NCI-H1436 (cell line): ENCODE measurements around the gene ZNF276.
"Not testable (repeated sequence)": the region's sequence is repeated elsewhere in the genome, so short reads cannot be mapped to it uniquely, and the experiment has no call there.

Experiments
- DNase-seq: peaks from one replicate; lab custom pipeline; 2025; lab: John Stamatoyannopoulos, UW

ZNF276 gene

GRCh38 chr16:89738538-89739317, 17.4 kb downstream of the ZNF276 start:
- DNase-seq: no peak

DNA sequence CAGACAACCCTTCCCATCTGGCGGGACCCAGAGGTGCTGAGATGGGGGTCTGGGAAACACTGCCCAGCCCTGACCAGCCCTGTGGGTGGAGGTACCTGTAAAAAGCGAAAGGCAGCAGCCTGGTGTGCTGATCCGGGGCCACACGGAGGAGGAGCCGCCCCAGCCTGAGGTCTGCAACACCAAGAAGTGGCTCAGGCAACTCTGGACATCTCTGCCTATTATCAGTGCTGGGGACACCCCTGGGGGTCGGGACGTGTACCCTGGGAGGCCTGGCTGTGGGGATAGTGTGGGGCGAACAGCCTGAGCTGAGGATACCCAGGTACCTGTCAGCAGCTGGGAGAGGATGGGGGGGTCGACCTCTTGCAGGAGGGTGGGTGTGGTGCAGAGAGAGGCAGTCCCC, 18.0 kb downstream of the ZNF276 start:
- DNase-seq: no peak

DNA sequence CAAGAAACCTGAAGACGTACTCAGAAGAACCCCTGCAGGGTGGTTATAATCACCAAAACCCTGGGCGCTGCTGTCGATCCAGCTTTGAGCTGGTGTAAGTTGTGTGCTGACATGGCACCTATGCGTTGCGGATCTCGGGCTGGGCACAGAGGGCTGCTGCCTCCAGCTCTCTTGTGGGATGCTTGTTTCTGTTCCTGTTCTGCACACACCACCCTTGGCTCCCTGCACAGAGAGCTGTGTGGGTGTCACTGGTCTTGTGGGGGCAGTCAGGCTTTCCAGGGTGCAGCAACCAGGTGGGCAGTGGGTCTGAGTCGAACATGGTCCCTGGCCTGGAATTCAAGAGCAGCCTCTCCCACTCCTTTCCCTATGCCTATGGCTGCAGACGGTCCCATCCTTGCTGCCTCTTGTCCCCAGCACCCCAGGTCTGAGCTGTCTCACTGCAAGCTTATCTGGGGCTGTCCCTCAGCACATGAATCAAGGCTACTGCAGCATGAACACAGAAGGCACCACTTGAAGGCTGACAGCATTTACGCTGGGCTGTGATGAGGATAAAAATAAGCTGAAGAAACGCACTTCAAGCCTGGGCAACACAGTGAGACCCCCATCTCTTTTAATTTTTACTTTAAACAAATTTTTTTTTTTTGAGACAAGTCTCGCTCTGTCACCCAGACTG, 20.1 kb downstream of the ZNF276 start:
- no peak for DNase-seq

GRCh38 chr16:89742948-89743347, 21.6 kb downstream of the ZNF276 start:
- no peak for DNase-seq

DNA sequence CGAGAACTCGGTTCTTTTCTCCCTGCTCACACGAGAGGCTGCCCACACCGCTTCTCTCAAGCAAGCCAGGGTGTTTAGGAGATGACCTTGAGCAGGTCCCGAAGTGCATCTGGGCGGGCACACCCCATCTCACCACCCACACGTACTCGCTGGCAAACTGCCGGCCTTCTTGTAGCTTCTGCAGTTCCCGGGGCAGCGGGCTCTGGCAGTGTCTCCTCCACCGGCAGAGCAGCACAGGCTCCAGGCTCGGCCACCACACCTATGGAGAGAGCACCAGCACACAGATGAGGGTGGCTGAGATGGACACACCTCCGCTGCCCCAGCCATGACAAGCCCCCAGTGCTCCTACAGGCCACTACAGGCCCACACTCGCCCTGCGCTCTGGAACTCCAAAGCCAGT, 23.5 kb downstream of the ZNF276 start:
- no peak for DNase-seq

DNA sequence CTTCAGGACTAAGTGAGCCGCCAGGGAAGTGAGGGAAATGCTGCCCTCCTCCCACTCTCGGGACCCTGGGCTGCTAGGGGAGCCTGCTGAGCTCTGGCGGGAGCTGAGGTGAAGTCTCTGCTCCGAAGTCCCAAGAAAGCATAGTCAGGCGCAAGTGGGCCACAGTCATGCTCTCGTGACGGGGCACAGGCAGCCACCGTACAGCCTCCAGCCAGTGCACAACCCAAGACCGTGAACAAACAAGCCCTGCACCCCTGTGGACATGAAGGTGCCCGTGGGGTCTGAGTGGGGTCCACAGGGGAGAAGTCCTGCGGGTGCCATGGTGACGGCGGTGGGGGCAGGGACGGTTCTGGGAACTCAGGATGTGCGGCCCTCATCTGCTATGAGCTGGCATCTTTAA, 24.7 kb downstream of the ZNF276 start:
- no peak for DNase-seq

GRCh38 chr16:89748076-89748475, 26.7 kb downstream of the ZNF276 start:
- DNase-seq: no peak

DNA sequence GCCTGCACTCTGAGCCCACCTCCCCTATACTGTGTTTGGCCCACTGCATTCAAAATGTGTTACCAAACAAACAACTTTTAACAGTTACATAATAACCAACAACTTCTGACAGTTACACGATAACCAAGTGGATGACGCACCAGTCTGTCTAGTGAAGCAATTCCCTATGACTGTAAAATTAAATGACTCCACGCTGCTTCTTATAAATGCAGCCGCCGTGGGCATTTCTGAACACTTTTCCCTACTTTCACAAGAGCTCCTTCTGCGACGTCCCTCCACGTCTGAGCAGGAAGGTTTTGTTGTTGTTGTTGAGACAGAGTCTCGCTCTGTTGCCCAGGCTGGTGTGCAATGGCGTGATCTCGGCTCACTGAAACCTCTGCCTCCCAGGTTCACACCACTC, 27.6 kb downstream of the ZNF276 start:
- no peak for DNase-seq

DNA sequence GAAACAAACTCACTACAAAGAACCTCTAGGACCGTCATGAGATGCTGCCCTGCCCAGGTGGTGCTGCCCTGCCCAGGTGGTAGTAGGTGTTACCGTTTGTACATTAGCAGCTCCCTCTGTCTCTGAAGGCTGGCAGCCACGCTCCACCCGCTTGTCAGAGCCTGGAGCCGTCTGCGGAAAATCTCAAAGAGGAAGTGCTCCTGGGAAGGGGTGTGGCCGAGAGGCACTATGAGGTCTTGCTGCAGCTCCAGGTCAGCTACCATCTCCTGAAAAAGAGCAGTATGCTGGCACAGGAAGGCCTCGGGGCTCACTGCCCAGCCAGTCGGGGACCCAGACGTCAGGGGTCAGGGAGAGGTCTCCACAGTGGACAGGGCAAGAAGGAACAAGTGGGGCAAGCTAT, 28.3 kb downstream of the ZNF276 start:
- DNase-seq: no peak

DNA sequence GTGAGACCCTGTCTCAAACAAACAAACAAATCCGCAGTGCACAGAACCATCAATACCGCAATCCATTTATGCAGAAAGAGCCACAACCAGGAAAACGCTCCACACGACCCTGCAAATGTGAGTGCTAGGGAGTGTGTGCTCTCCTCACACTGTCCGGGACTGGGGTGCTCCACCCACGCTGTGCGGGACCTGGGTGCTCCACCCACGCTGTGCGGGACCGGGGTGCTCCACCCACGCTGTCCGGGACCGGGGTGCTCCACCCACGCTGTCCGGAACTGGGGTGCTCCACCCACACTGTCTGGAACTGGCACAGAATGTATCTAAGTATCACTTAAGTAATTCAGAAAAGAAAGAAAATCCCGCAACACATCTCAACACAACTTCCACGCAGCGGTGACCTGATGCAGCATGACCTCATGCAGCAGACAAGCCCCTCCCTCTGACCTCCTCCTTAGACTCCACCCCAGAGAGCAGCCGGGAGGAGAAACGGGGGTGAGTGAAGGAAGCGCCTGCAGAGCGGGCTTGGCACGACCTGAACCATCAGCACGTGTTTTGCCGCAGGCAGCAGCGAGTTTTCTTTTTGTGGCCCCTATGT, 38.5 kb downstream of the ZNF276 start:
- DNase-seq: no peak

- no peak for DNase-seq
Observed at GRCh38 chr16:89761304-89761922, 40.1 kb downstream of the ZNF276 start.

- DNase-seq: no peak
Observed at GRCh38 chr16:89764711-89765201, 43.4 kb downstream of the ZNF276 start.

DNA sequence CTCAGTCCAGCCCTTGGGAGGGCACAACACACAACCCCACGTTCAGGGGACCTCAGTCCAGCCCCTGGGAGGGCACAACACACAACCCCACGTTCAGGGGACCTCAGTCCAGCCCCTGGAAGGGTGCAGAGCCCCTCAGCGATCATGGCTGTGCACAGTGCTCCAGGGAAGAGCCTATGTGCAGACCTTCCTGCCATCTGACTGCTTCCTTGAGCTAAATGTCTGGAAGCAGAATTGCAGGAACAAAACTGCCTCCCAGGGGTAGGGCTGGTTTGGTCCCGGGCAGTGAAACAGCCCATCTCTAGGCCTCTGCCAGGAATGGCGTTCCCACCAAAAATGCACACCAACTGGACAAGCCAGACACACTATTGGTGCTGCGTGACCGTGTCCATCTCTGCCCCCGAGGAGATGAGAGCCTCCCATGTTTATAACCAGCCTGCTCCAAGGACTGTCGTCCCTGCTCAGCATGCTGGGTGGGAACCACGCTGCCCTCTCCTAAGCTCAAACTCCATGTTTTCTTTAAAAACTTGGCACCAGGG, 44.0 kb downstream of the ZNF276 start:
- no peak for DNase-seq

- DNase-seq: no peak
Observed at GRCh38 chr16:89770367-89770766, 49.0 kb downstream of the ZNF276 start.

DNA sequence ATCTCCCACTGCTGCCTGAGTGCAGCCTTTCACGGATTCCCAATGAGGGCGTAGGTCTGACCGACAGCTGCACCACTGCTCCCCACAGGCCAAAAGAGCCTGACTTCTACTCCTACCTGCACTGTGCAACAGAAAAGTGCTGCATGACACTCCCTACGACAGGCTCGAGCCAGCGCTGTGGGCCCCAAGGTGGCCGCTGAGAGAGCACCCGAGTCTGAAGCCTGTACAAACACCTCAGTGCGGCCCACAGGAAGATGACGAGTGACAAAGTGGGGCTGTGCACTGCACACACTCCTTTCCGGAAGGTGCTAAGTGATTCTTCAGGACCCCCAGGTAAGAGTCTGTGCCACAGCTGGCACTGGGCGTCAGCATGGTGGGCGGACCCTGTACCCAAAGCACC, 53.9 kb downstream of the ZNF276 start:
- no peak for DNase-seq

DNA sequence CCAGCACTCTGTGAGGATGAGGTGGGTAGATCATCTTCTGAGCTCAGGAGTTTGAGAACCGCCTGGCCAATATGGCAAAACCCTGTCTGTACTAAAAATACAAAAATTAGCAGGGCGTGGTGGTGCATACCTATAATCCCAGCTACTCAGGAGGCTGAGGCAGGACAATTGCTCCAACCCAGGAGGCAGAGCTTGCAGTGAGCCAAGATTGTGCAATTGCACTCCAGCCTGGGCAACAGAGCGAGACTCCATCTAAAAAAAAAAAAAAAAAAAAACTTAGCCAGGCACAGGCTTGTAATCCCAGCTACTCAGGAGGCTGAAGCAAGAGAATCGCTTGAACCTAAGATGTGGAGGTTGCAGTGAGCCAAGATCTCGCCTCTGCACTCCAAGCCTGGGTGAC, 56.9 kb downstream of the ZNF276 start:
- DNase-seq: not testable (repeated sequence)

DNA sequence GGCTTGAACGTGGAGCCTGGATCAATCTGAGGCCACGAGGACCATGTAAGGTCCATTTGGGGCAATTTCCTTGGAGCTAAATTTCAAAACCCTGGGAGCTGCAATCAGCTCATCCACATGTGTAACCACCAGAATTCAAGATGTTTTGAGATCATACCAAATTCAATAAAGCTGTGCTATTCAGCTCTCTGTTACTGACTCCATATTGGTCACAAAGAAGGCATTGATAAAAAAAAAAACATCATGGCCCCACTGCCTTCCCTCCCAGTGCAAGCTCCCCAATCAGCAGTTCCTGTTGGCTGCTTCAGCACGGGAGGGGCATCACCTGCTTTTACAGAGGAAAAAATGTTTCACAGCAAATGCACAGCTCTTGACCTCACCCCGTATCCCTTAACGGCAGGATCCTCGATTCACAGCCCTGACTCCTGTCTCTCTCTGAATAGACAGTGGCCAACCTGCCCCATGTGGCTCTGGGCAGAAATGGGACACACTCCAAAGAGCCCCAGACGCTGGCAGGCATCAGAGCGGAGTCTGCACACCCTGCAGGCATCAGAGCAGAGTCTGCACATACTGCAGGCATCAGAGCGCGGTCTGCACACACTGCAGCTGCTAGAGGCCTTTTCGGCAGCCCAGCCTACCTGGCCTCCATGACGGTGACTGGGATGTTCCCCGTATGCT, 58.0 kb downstream of the ZNF276 start:
- DNase-seq: no peak

GRCh38 chr16:89779909-89780305, 58.6 kb downstream of the ZNF276 start:
- no peak for DNase-seq

GRCh38 chr16:89782489-89782888, 61.2 kb downstream of the ZNF276 start:
- DNase-seq: no peak

- not testable (repeated sequence) for DNase-seq
Observed at GRCh38 chr16:89783952-89784351, 62.6 kb downstream of the ZNF276 start.

DNA sequence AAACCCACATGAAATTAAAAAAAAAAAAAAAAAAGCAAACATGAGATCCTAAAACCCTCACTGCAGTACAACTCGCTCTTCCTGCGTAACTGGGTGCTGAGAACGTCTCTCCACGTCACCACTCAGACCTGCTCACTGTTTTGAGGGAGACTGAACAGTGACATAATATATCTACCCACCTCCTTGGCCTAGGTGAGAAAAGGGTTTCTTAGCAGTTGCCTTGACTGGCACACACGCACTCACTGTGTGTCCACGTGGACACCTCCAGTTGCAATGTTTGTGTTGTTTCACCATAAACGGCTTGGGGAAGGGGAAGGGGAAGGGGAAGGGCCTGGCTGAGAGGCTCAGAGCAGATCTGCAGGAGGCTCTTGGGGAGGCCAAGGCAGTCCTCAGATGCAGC, 63.1 kb downstream of the ZNF276 start:
- DNase-seq: no peak
